ENCODE results near the gene CLCN6. TPM values are rescaled to one million over a fixed set of nuclear protein-coding genes. Genes with fewer than 3 reads are reported as not detected.
A peak's percentile ranks its signal among the peaks of the same experiment; 100 is the strongest.

Gene CLCN6
- total and polyA plus RNA-seq, 7 donors = 5.5 to 17.5 (median 8.3) TPM

GRCh38 chr1:11878891-11879190, 72.8 kb downstream of the CLCN6 start:
- H3K36me3 ChIP-seq (ENCODE audit: insufficient read depth in 1 of 2, low read depth in 1 of 2) = no peaks in the 10 kb centered on the region
- no peak overlapping the region for H3K4me3 ChIP-seq
- no peak for TF ChIP-seq CTCF (IDR thresholded peaks at IDR 0.05)
- H3K4me1 ChIP-seq = peaks cover 42% of the 10 kb centered on the region
- DNase-seq (no peak), ATAC-seq (no peak)
- no peak overlapping the region for H3K27ac ChIP-seq
- H3K27me3 ChIP-seq (ENCODE audit: insufficient read depth in 3 of 3, low read length in 2 of 3) = peaks cover 0 to 4% (median 0%) of the 10 kb centered on the region in 3 donors
- H3K9me3 ChIP-seq = no peaks in the 10 kb centered on the region
- WGBS, 3 donors = 54 to 78% (median 66%) methylated on average over 5 to 6 of the region's 6 CpGs
- intact Hi-C loops (cut with DNase I) = no loop called here

GRCh38 chr1:11879311-11880180, 73.6 kb downstream of the CLCN6 start:
- no peaks in the 10 kb centered on the region for H3K36me3 ChIP-seq (ENCODE audit: insufficient read depth in 1 of 2, low read depth in 1 of 2)
- intact Hi-C loops (cut with DNase I) = no loop called here
- ATAC-seq = no peak
- peak overlapping the region; percentile 59 for H3K27ac ChIP-seq
- DNase-seq = no peak
- H3K9me3 ChIP-seq = no peaks in the 10 kb centered on the region
- peaks cover 0 to 4% (median 0%) of the 10 kb centered on the region in 3 donors for H3K27me3 ChIP-seq (ENCODE audit: insufficient read depth in 3 of 3, low read length in 2 of 3)
- H3K4me1 ChIP-seq = peaks cover 35% of the 10 kb centered on the region
- H3K4me3 ChIP-seq = no peak overlapping the region
- no peak for TF ChIP-seq CTCF (IDR thresholded peaks at IDR 0.05)
- 44 to 58% (median 45%) methylated on average over 26 to 28 of the region's 28 CpGs for WGBS, 3 donors

- peaks cover 30% of the 10 kb centered on the region for H3K4me1 ChIP-seq
- H3K36me3 ChIP-seq (ENCODE audit: insufficient read depth in 1 of 2, low read depth in 1 of 2) = no peaks in the 10 kb centered on the region
- no peak overlapping the region for H3K4me3 ChIP-seq
- intact Hi-C loops (cut with DNase I) = no loop called here
- H3K27ac ChIP-seq = peak overlapping the region; percentile 59
- H3K9me3 ChIP-seq = no peaks in the 10 kb centered on the region
- H3K27me3 ChIP-seq (ENCODE audit: insufficient read depth in 3 of 3, low read length in 2 of 3) = peaks cover 0 to 4% (median 0%) of the 10 kb centered on the region in 3 donors
- no peak for TF ChIP-seq CTCF (IDR thresholded peaks at IDR 0.05)
- peak; percentile 56 to 90 for DNase-seq
- 23 to 41% (median 37%) methylated on average over 12 of the region's 12 CpGs for WGBS, 3 donors
- ATAC-seq = peak; percentile 58 to 79 (median 75)
These were observed 74.2 kb downstream of the CLCN6 start for GRCh38 chr1:11880181-11880575.

GRCh38 chr1:11880911-11881748, 75.1 kb downstream of the CLCN6 start:
- Histone ChIP-seq H3K4me1 (peaks cover 34% of the 10 kb centered on the region), H3K27me3 (ENCODE audit: insufficient read depth in 3 of 3, low read length in 2 of 3) (peaks cover 0 to 4% (median 0%) of the 10 kb centered on the region in 3 donors), H3K9me3 (no peaks in the 10 kb centered on the region), H3K27ac (peak overlapping the region; percentile 59), H3K4me3 (no peak overlapping the region), H3K36me3 (ENCODE audit: insufficient read depth in 1 of 2, low read depth in 1 of 2) (no peaks in the 10 kb centered on the region)
- intact Hi-C loops (cut with DNase I) = no loop called here
- no peak for TF ChIP-seq CTCF (IDR thresholded peaks at IDR 0.05)
- DNase-seq (peak; percentile 81 to 96), ATAC-seq (peak; percentile 74 to 84 (median 80))
- 8 to 13% (median 12%) methylated on average over 10 of the region's 10 CpGs for WGBS, 3 donors
